TTC549 (cell line): Measurements from ENCODE around the gene DPP8.
"Not testable (repeated sequence)": the region's sequence is repeated elsewhere in the genome, so short reads cannot be mapped to it uniquely, and the experiment has no call there.

Source experiments
- FAIRE-seq: peaks from 2 replicates; lab custom pipeline; 2012; peaks lifted over from hg19 to GRCh38; lab: Jason Lieb, UNC

Gene DPP8

DNA sequence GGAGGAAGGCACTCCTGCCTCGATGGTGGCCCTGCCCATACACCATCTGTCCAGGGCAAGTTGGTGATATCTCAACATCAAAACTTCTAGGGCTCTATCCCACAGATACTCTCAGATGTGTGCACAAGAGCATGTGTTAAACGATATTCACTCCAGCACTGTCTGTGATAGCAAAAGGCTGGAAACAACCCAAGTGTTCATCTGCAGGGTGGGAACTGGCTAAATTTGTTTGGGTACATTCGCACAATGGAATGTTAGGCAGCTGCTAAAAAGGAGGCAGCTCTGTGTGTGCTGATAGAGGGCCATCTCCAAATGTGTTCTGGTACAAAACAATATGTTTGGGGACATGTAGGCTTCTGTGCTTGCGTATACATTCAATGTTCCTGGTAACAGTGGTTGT, 114.5 kb downstream of the DPP8 start:
- FAIRE-seq, result no peak

DNA sequence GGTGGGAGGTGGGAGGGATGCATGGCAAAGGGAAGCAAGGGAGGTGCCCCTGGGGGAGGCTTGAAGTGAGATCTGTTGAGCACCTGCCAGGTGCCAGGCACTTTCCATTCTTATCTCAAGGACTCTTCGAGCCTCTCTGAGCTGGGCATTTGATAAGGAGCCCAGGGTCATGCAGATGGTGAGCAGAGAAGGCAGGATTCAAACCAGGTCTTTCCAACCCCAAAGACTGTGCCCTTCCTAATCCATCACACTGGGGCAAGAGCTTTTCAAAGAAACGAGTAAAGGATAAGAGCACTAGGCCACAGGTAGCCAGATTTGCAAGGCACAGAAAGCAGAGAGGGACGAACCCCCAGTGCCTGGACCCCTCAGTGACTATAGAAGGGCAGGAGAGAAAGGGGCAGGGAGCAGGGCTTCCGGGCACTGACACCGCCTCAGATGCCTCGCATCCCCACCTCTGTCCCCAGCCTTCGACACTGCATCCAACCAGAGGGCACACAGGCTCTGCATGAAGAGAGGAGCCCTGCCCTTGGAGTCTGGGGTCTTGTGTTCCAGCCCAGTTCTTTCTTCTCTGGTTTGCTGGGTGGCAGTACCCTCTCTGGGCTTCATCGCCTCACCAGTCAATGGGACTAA, 115.8 kb downstream of the DPP8 start:
- FAIRE-seq, result no peak

DNA sequence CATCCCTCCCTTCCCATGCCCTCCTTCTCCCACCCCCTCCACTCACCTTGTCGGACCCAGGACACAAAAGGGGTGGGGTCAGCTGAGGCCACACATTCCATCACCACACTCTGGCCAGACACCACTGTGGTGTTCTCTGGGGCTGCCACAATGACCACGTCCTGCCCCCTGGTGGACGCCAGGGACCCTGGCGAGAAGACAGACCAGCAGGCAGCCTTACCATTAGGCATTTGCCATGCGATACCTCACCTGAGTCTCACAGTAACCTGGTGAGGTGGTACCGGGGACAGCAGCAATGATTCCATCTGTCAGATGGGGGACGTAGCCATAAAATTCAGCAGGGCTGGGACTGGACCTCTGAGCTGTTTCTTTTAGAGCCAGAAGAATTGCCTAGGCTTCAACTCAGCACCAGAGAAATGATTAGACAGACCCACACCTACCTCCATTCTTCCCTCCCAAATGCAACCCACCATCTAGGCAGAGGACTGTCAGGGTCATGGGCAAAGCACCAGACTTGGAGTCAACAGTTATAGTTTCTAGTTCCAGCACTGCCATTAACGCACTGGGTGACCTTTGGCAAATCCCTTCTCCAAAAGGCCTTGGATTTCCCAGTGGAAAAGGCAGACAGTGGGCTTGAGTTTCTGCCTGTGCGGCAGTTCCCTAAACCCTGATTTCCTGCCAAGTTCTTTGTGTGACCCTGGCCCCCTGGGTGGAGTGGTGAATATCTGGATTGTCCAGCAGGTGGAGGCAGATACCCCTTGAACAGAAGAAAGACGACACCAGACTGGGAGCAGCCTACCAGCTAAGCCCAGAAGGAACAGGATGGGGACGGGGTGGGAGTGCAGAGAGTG, 116.5 kb downstream of the DPP8 start:
- FAIRE-seq, result no peak

DNA sequence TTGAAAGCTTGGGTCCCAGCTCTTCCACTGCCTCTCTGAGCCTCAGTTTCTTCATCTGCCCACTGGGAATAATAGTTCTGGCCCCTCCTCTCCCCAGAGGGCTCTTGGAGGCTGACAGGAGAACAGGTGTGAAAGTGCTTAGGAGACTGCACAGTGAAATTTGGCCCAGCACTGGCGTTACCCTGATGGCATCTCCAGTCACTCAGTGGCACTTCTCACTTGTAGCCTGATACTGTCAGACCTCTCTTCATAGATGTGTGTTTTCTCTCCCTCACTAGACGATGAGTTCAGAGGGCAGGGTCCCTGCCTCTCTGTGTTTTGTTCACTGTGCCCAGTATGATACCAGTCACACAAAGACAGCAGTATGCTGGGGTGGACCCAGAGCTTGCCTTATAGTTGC, 117.5 kb downstream of the DPP8 start:
- FAIRE-seq, result no peak

DNA sequence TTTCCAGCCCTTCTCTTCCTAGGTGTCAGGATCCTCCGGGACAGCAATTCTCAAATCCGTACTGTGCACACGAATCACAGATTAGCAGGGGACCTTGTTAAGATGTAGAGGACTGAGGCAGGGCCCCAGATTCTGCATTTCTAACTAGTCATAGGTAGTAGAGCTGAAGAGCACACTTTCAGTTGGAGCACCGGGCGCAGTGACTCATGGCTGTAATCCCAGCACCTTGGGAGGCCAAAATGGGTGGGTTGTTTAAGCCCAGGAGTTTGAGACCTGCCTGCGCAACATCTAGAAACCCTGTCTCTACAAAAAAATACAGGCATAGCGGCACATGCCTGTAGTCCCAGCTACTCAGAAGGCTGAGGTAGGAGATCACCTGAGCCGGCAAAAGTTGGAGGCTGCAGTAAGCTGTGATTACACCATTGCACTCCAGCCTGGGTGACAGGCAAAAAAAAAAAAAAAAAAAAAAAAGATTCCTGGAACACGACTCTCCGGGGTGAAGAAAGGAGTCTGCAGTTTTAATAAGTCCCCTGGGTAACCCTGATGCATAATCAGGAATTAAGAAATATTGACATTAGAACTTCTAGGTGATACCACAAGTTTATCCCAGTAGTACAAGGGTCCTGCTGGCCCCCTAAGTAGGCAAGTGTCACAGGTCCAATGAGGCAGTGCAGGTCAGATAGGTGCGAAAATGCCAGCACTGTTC, 118.3 kb downstream of the DPP8 start:
- FAIRE-seq, result no peak

DNA sequence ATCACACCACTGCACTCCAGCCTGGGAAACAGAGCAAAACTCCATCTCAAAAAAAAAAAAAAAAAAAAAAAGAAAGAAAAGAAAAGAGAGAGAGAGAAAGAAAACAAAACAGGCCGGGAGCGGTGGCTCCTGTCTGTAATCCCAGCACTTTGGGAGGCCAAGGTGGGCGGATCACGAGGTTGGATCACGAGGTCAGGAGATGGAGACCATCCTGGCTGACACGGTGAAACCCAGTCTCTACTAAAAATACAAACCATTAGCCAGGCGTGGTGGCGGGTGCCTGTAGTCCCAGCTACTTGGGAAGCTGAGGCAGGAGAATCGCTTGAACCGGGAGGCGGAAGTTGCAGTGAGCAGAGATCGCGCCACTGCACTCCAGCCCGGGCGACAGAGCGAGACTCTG, 119.0 kb downstream of the DPP8 start:
- not testable (repeated sequence) for FAIRE-seq

DNA sequence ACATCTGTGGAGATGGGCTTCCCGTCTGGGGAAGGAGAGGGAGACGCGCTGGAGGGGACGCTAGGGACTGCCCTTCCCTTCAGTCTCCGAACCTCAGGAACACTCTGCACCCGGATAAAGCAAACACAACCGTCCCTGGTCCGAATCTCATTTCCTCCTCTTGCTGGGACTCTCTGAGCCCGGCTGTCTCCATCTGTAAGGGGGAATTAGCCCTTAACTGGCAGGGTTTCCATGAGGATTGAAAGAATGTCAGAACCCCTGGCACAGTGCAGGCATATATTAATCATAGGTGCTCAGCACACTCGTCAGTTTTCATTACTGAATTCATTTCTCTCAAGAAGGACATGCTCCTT, 120.5 kb downstream of the DPP8 start:
- FAIRE-seq, result no peak

DNA sequence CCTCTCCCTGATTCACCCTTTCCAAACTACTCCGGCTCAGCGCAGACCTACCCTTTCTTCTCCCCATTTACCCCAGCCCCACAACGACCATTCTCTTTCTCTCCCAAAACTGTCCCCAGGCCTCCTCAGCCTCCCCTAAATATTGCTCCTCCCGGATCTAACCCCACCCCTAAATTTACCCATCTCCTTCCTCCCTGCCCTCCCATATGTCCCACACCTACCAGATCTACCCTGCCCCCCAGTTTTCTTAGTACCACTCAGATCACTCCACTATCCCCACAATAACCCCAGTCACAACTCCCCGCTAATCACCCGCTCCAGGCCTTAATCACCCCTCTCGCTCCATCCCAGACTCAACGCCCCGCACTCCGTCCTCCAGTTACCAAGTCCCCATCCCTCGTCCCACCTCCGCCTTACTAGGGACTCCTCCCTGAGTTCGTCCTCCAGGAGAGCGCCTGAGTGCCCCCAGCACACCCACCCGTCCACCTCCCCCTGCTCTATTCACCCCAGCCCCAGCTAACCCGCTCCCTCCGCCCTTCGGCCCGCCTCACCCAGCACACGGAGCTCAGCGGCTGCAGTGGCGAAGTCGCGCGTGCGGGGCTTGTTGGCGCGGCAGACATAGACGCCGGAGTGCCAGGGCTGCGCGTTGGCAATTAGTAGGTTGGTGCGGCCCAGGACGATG, 121.1 kb downstream of the DPP8 start:
- no peak for FAIRE-seq

DNA sequence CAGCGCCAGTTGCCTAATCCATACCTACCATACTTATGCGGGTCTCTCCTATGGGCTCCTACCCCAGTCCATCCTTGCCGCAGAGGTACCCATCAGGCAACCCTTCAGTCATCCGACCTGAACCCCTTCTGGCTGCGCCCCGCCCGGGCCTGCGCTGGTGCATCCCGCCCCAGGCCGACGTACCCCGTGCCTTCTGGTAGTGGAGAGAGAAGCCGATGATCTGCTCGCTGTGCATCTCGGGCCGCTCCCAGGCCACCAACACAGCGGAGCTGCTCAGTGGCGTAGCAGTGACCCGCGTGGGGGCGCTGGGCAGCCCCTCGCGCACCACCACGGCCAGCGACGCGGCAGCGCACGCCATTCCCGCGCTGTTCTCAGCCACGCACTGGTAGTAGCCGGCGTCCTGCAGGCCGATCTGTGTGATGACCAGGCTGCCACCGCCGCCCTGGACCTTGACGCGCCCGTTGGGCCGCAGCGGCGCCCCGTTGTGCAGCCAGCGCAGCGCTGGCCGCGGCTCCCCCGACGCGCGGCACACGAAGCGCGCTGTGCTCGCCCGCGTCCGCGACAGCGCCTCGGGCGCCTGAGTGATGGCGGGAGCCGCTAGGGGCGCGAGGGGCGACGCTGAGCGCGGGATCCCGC, 121.8 kb downstream of the DPP8 start:
- no peak for FAIRE-seq

DNA sequence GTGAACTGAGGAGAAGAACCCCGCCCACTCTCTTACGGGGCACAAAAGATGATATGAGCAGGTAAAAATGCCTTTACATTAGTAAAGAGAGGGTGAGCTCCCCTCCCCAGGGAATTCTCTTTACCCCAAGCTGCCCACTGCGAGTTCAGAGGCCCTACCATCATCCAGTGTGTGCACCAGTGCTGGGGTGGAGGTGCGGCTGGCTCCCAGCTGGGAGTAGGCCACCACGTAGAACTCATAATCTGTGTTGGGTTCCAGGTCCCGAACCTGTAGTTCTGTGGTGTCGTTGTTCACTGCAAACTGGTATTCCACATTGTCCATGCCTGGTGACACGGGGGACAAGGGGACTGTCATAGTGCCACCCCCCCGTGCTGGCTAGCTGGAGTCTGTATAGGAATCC, 122.6 kb downstream of the DPP8 start:
- FAIRE-seq, result no peak

DNA sequence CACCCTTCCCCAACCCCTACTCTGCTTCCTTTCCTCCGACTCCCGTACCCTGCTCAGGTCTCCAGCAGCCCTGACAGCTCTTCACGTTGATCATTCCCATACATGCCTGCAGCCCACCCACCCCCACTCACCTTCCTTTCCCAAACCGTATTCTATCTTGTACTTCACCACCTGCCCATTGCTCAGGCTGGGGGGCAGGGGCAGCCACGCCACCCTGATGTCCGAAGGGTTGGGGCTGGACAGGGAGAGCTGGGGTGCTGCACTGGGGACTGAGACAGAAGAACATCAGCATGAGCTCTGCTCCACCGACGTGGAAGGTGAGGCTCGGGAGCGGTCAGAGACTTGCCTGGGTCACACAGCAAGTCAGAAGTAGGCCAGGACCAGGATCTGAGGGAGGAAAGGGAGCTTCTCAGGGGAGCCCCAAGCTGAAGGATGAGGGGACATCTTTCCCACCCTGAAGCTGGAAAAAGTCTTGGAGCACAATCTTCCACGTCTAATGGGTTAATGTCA, 123.2 kb downstream of the DPP8 start:
- FAIRE-seq, result no peak

DNA sequence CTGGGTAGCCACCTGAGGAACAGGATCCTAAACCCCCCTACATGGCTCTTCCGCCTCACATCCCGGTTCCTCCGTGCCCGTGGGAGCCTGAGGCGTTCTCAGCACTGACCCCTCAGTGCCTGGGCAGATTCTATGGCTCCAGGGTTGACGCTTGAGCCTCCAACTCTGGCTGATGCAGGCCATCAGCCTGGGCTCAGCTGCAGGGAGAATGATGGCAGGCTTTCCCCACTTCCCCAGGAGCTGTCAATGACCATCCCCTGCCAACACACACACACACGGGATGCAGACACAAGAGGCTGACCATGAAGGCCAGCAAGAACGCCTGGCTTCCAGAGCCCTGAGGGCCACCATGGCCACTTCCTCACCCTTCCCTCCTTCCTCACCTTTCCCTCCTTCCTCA, 123.9 kb downstream of the DPP8 start:
- FAIRE-seq, result no peak

DNA sequence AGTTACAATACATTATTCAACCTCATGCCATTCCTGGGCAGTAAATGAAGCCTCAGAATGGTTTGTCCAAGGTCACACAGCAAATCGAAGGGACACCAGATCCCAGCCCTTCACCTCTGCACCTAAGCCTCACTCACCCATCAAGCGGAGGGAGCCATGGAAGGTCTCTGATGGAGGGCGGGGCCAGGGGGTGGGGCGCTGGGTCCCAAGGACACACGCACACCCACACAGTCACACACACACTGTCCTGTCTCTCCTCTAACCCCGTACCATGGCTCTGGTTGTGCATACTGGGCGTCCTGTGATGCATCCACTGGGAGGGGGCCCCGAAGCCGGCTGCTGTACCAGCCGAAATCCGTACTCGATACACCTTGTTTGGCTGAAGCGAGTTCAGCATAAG, 124.4 kb downstream of the DPP8 start:
- no peak for FAIRE-seq
